Stomach (tissue), 9 donors: Measurements from ENCODE around the gene SLC6A3. TPM values are rescaled to one million over a fixed set of nuclear protein-coding genes. Genes with fewer than 3 reads are reported as not detected.

Experiments used
- DNase-seq, 2 donors: peaks; one replicate each; pipeline versions ENCODE4 v3.0.0 to v3.0.0-alpha.2; 2013 to 2019
- H3K27ac ChIP-seq, 5 donors: fragments of 200-600 bp in 4 of 5; sonication (generic) in 4 of 5; one replicate each; pipeline ENCODE4 v1.5.1; 2013 to 2019; ENCODE audit warnings: mild to moderate bottlenecking in 1 of 5, moderate library complexity in 1 of 5
- H3K27me3 ChIP-seq, 3 donors: fragments of 200-600 bp; sonication (generic); one replicate each; pipeline ENCODE4 v1.5.1; 2017 to 2019; ENCODE audit warnings: mixed run types in 1 of 3
- H3K36me3 ChIP-seq, 4 donors: fragments of 200-600 bp; sonication (generic); 1 replicate in 3 of 4; 2 replicates in 1 of 4; pipeline ENCODE4 v1.5.1; 2016 to 2019
- H3K4me1 ChIP-seq, 4 donors: fragments of 200-600 bp; sonication (generic); one replicate each; pipeline ENCODE4 v1.5.1; 2016 to 2019
- H3K4me3 ChIP-seq, 4 donors: fragments of 200-600 bp; sonication (generic) in 3 of 4; one replicate each; pipeline ENCODE4 v1.5.1; 2016 to 2019; ENCODE audit warnings: mild to moderate bottlenecking in 1 of 4
- H3K9me3 ChIP-seq, 4 donors: fragments of 200-600 bp; sonication (generic); one replicate each; pipeline ENCODE4 v1.5.1; 2016 to 2019
- EP300 ChIP-seq: sonication (generic); formaldehyde crosslinking; IDR thresholded peaks from one replicate; pipeline ENCODE4 v1.6.1; 2017; ENCODE audit warnings: antibody characterized with exemption
- POLR2A ChIP-seq, 4 donors: fragments of 450-650 bp; IDR thresholded peaks; one replicate each; pipeline ENCODE4 v1.6.1; 2016; ENCODE audit warnings: antibody characterized with exemption in 4 of 4, control low read depth in 2 of 4, mild to moderate bottlenecking in 1 of 4, moderate library complexity in 1 of 4
- POLR2AphosphoS5 ChIP-seq, 3 donors: sonication (generic); formaldehyde crosslinking; IDR thresholded peaks; one replicate each; pipeline ENCODE4 v1.6.1; 2016; ENCODE audit warnings: antibody characterized with exemption in 3 of 3
- WGBS, 5 donors: extraction: QIAGEN DNeasy Blood & Tissue Kit in 3 of 5; methylation state at CpG; one replicate each; pipeline versions ENCODE4 v1.1.5 to v1.1.7; 2013 to 2018; 5-methylcytosine and 5-hydroxymethylcytosine counted together
- intact Hi-C: fragments of 100-400 bp; cut with DNase I; formaldehyde crosslinking; loops from one replicate; pipeline ENCODE4 v1.15.1; 2023; ENCODE audit warnings: low total_unique reads
- polyA plus RNA-seq, 3 donors: library from polyadenylated mRNA; stranded (reverse); fragments of 200-250 nt; gene quantifications; one replicate each; pipeline ENCODE4 v1.2.3, GENCODE V29; 2013
- total RNA-seq, 5 donors: library from RNA; depleted of rRNA; stranded (reverse); fragments of >200 nt; gene quantifications; one replicate each; pipeline versions ENCODE4 v1.1.0 to v1.2.3, GENCODE V29; 2014 to 2016
- TF ChIP-seq, protein P1 (sequence below), 7 experiments: fragments of 450-650 bp in 4 of 7; fragments of 200-600 bp in 3 of 7; sonication (generic) in 3 of 7; IDR thresholded peaks; one replicate each; pipeline ENCODE4 v1.5.1; 2016 to 2019; ENCODE audit warnings: antibody characterized with exemption in 7 of 7, control low read depth in 2 of 7, mild to moderate bottlenecking in 1 of 7
- donor health status: healthy with polysubstance abuse.
- donor health status: Bipolar disorder and iron deficiency.
- donor health status: healthy.

Gene SLC6A3
- total and polyA plus RNA-seq, 8 donors, result 0.05 TPM; not detected in 7

DNA sequence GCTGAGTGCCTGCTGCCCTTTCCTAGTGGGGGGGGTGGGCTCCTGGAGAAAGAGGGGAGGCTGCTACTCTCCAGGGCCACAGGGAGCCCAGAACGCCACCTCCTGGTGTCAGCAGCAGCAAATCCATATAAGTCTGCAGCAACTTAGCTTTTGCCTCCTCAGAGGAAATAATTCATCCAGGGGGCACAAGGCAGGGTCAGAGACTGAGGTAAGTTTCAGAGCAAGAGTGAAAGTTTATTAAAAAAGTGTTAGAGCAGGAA, 96.3 kb downstream of the SLC6A3 start:
- Histone ChIP-seq H3K4me3 (no peak overlapping the region), H3K9me3 (no peaks in the 10 kb centered on the region), H3K27me3 (no peaks in the 10 kb centered on the region), H3K36me3 (no peaks in the 10 kb centered on the region), H3K27ac (no peak overlapping the region), H3K4me1 (peaks cover 10 to 20% (median 18%) of the 10 kb centered on the region in 4 donors)
- WGBS, 5 donors, result 17 to 72% (median 47%) methylated on average over 1 of the region's 1 CpG
- TF ChIP-seq POLR2AphosphoS5 (IDR thresholded peaks at IDR 0.05) (no peak), EP300 (no peak), POLR2A (IDR thresholded peaks at IDR 0.05) (no peak)
- TF ChIP-seq, protein P1, sequence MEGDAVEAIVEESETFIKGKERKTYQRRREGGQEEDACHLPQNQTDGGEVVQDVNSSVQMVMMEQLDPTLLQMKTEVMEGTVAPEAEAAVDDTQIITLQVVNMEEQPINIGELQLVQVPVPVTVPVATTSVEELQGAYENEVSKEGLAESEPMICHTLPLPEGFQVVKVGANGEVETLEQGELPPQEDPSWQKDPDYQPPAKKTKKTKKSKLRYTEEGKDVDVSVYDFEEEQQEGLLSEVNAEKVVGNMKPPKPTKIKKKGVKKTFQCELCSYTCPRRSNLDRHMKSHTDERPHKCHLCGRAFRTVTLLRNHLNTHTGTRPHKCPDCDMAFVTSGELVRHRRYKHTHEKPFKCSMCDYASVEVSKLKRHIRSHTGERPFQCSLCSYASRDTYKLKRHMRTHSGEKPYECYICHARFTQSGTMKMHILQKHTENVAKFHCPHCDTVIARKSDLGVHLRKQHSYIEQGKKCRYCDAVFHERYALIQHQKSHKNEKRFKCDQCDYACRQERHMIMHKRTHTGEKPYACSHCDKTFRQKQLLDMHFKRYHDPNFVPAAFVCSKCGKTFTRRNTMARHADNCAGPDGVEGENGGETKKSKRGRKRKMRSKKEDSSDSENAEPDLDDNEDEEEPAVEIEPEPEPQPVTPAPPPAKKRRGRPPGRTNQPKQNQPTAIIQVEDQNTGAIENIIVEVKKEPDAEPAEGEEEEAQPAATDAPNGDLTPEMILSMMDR (IDR thresholded peaks at IDR 0.05), result no peak
- DNase-seq, result no peak
- intact Hi-C loops, result no loop called here

- intact Hi-C loops, result no loop called here
These were observed 97.7 kb downstream of the SLC6A3 start for GRCh38 chr5:1347571-1347970.

DNA sequence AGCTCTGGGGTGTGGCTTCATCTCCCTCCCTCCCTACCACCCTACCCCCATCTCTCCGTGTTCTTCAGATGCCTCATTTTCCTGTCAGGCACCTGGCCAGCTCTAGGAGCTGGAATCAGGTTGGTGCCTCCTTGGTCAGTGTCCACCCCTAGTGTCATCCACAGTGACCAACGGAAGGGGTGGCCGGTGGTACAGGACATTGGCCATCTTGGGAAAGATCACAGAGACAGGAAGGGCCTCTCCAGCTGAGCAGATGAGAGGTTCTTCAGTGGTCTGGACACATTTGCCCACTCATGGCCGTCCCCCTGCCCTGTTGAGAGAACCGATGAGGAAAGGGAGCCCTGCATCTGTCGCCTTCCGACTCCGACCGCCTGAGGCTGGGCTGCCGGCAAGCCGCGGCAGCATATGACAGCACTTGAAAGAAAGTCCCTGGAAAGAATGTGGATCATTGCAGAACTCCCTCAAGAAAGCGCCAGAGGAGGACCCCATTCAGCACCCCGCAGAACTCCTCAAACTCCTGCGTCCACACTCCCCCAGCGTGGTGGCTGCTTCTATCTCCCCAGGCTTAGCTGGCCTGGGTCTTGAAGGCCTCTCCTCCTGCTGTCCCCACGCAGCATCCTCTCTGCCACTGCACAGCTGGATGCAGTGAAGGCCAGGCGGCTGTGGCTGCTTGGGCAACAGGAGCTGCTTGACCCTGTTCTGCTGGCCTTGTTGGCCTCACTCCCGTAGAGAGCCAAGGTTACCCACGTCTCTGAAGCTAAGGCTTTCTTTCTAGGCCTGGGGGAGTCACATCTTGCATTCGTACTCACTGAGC, 98.4 kb downstream of the SLC6A3 start:
- H3K27me3 ChIP-seq, result no peaks in the 10 kb centered on the region
- 84 to 90% (median 87%) methylated on average over 20 to 21 of the region's 21 CpGs for WGBS, 5 donors
- H3K9me3 ChIP-seq, result no peaks in the 10 kb centered on the region
- H3K4me3 ChIP-seq, result no peak overlapping the region
- intact Hi-C loops, result no loop called here
- H3K4me1 ChIP-seq, result peaks cover 19 to 40% (median 36%) of the 10 kb centered on the region in 4 donors
- peaks cover 9 to 16% (median 14%) of the 10 kb centered on the region in 4 donors for H3K36me3 ChIP-seq
- no peak for DNase-seq
- H3K27ac ChIP-seq, result no peak overlapping the region
- TF ChIP-seq, protein P1 (IDR thresholded peaks at IDR 0.05), result no peak
- TF ChIP-seq EP300 (no peak), POLR2AphosphoS5 (IDR thresholded peaks at IDR 0.05) (no peak), POLR2A (IDR thresholded peaks at IDR 0.05) (no peak)

More at GRCh38 chr5:1347571-1347970, 97.7 kb downstream of the SLC6A3 start:
- WGBS, 5 donors, result 47 to 59% (median 52%) methylated on average over 10 of the region's 10 CpGs
- TF ChIP-seq EP300 (no peak), POLR2A (IDR thresholded peaks at IDR 0.05) (no peak), POLR2AphosphoS5 (IDR thresholded peaks at IDR 0.05) (no peak)
- TF ChIP-seq, protein P1 (IDR thresholded peaks at IDR 0.05), result no peak
- H3K9me3 ChIP-seq, result no peaks in the 10 kb centered on the region
- peaks cover 2 to 9% (median 7%) of the 10 kb centered on the region in 4 donors for H3K36me3 ChIP-seq
- no peak overlapping the region for H3K4me3 ChIP-seq
- no peak overlapping the region for H3K27ac ChIP-seq
- peaks cover 19 to 34% (median 31%) of the 10 kb centered on the region in 4 donors for H3K4me1 ChIP-seq
- no peak for DNase-seq
- no peaks in the 10 kb centered on the region for H3K27me3 ChIP-seq

- WGBS, 5 donors, result 75 to 82% (median 79%) methylated on average over 25 to 27 of the region's 27 CpGs
- no peak for DNase-seq
- H3K4me3 ChIP-seq, result peak overlapping the region; percentile 91 to 99 (median 96)
- H3K27me3 ChIP-seq, result no peaks in the 10 kb centered on the region
- H3K27ac ChIP-seq, result peak overlapping the region in 3 of 5 donors; percentile 89 to 92 (median 90)
- peaks cover 19 to 42% (median 37%) of the 10 kb centered on the region in 4 donors for H3K4me1 ChIP-seq
- no peaks in the 10 kb centered on the region for H3K9me3 ChIP-seq
- TF ChIP-seq POLR2A (IDR thresholded peaks at IDR 0.05) (no peak), POLR2AphosphoS5 (IDR thresholded peaks at IDR 0.05) (no peak), EP300 (no peak)
- TF ChIP-seq, protein P1 (IDR thresholded peaks at IDR 0.05), result no peak
- intact Hi-C loops, result no loop called here
- peaks cover 17 to 24% (median 22%) of the 10 kb centered on the region in 4 donors for H3K36me3 ChIP-seq
These were observed 99.2 kb downstream of the SLC6A3 start for GRCh38 chr5:1345876-1346626.
